A549 (cell line): ENCODE measurements around the gene TPSG1. TPM values are rescaled to one million over a fixed set of nuclear protein-coding genes. Genes with fewer than 3 reads are reported as not detected.

Experiments
- ATAC-seq, 2 experiments: fragments of 200-7000 bp in 1 of 2; fragments of >200 bp in 1 of 2; cut with Nextera tagmentation in 1 of 2; cut with Tn5 transposase in 1 of 2; 3 replicates each; pipeline versions ENCODE4 v1.8.0 to v1.9.1; 2018 to 2020; ENCODE audit warnings: mild to moderate bottlenecking in 1 of 2, moderate library complexity in 1 of 2
- CTCF ChIA-PET: fragments of 300-600 bp; sonication (Branson Sonifier 250); formaldehyde crosslinking; extraction: SDS; loops from one replicate; lab custom pipeline; 2021; ENCODE audit warnings: antibody characterized with exemption, inconsistent platforms; lab: Yijun Ruan, JAX
- POLR2A ChIA-PET: fragments of 350-600 bp; formaldehyde crosslinking; extraction: SDS; loops from one replicate; lab custom pipeline; 2021; ENCODE audit warnings: antibody characterized with exemption, inconsistent platforms; lab: Yijun Ruan, JAX
- DNase-seq, 2 experiments: peaks; one replicate each; pipeline versions ENCODE4 v3.0.0 to v3.0.0-alpha.2; 2011 to 2016; ENCODE audit warnings: low read depth in 1 of 2, low spot score in 1 of 2
- FAIRE-seq: peaks from 2 replicates; lab custom pipeline; 2011; peaks lifted over from hg19 to GRCh38; lab: Jason Lieb, UNC
- H3K27ac ChIP-seq, 2 experiments: fragments of >200 bp; sonication (Bioruptor Twin); formaldehyde crosslinking; 3 replicates each; pipeline ENCODE4 v1.5.1; 2016 to 2017
- H3K4me1 ChIP-seq: fragments of >200 bp; sonication (Bioruptor Twin); formaldehyde crosslinking; 3 replicates; pipeline ENCODE4 v1.6.1; 2016
- H3K4me2 ChIP-seq: fragments of >200 bp; sonication (Bioruptor Twin); formaldehyde crosslinking; 3 replicates; pipeline ENCODE4 v1.6.1; 2016
- H3K4me3 ChIP-seq: fragments of >200 bp; sonication (Bioruptor Twin); formaldehyde crosslinking; 3 replicates; pipeline ENCODE4 v1.5.1; 2016
- H3K9me3 ChIP-seq: fragments of >200 bp; sonication (Bioruptor Twin); formaldehyde crosslinking; 3 replicates; pipeline ENCODE4 v1.6.1; 2016
- CBX8 ChIP-seq: fragments of 200-600 bp; sonication (generic); IDR thresholded peaks from 2 replicates; pipeline ENCODE4 v1.6.1; 2016
- EHF ChIP-seq: fragments of 250-450 bp; sonication (Bioruptor Pico); IDR thresholded peaks from 2 replicates; pipeline ENCODE4 v1.5.0; 2020; ENCODE audit warnings: mild to moderate bottlenecking
- EHMT2 ChIP-seq: fragments of 200-600 bp; sonication (generic); IDR thresholded peaks from 2 replicates; pipeline ENCODE4 v1.6.1; 2016; ENCODE audit warnings: antibody characterized with exemption, low read depth, mild to moderate bottlenecking, moderate library complexity
- EP300 ChIP-seq, 2 experiments: fragments of >200 bp; sonication (Bioruptor Twin); formaldehyde crosslinking; IDR thresholded peaks; 2 replicates in 1 of 2; 3 replicates in 1 of 2; pipeline ENCODE4 v1.6.1; 2016 to 2017
- FOSB ChIP-seq: fragments of 250-450 bp; sonication (Bioruptor Pico); IDR thresholded peaks from 2 replicates; pipeline ENCODE4 v1.5.0; 2020; ENCODE audit warnings: mild to moderate bottlenecking, moderate library complexity
- FOSL2 ChIP-seq, 2 experiments: fragments of 450-650 bp in 1 of 2; fragments of >200 bp in 1 of 2; sonication (Bioruptor Twin) in 1 of 2; formaldehyde crosslinking; IDR thresholded peaks; 2 replicates each; pipeline versions ENCODE4 v1.5.0 to v1.6.1; 2016 to 2020; ENCODE audit warnings: mild to moderate bottlenecking in 1 of 2, moderate library complexity in 1 of 2
- FOXS1 ChIP-seq: fragments of 250-450 bp; sonication (Bioruptor Pico); IDR thresholded peaks from 2 replicates; pipeline ENCODE4 v1.5.0; 2020; ENCODE audit warnings: mild to moderate bottlenecking, moderate library complexity
- GATA3 ChIP-seq: IDR thresholded peaks from 2 replicates; pipeline ENCODE4 v1.6.1; 2012; ENCODE audit warnings: borderline replicate concordance
- HDAC2 ChIP-seq: fragments of 200-600 bp; sonication (generic); IDR thresholded peaks from 2 replicates; pipeline ENCODE4 v1.6.1; 2016
- HEYL ChIP-seq: fragments of 250-450 bp; sonication (Bioruptor Pico); IDR thresholded peaks from 2 replicates; pipeline ENCODE4 v1.8.0; 2021; ENCODE audit warnings: mild to moderate bottlenecking, moderate library complexity
- HOXA7 ChIP-seq: fragments of 250-450 bp; sonication (Bioruptor Pico); IDR thresholded peaks from 2 replicates; pipeline ENCODE4 v1.5.0; 2020; ENCODE audit warnings: mild to moderate bottlenecking, moderate library complexity
- HOXB13 ChIP-seq: fragments of 250-450 bp; sonication (Bioruptor Pico); IDR thresholded peaks from 2 replicates; pipeline ENCODE4 v1.5.0; 2020; ENCODE audit warnings: low read depth, mild to moderate bottlenecking, moderate library complexity
- HOXB5 ChIP-seq: fragments of 250-450 bp; sonication (Bioruptor Pico); IDR thresholded peaks from 2 replicates; pipeline ENCODE4 v1.5.0; 2020; ENCODE audit warnings: mild to moderate bottlenecking, moderate library complexity
- JUN ChIP-seq, 2 experiments: fragments of >200 bp; sonication (Bioruptor Twin); formaldehyde crosslinking; IDR thresholded peaks; 2 replicates in 1 of 2; 3 replicates in 1 of 2; pipeline ENCODE4 v1.6.1; 2016 to 2017
- KDM1A ChIP-seq: fragments of 200-600 bp; sonication (generic); IDR thresholded peaks from 2 replicates; pipeline ENCODE4 v1.6.1; 2016; ENCODE audit warnings: low read depth, mild to moderate bottlenecking
- KDM5A ChIP-seq: fragments of 200-600 bp; sonication (generic); IDR thresholded peaks from 2 replicates; pipeline ENCODE4 v1.6.1; 2016; ENCODE audit warnings: antibody characterized with exemption, mild to moderate bottlenecking
- NPAS2 ChIP-seq: fragments of 250-450 bp; sonication (Bioruptor Pico); IDR thresholded peaks from 2 replicates; pipeline ENCODE4 v1.8.0; 2022; ENCODE audit warnings: mild to moderate bottlenecking, moderate library complexity, borderline replicate concordance
- NR3C1 ChIP-seq: fragments of >200 bp; sonication (Bioruptor Twin); formaldehyde crosslinking; IDR thresholded peaks from 3 replicates; pipeline ENCODE4 v1.6.1; 2017
- PHF8 ChIP-seq: fragments of 200-600 bp; sonication (generic); IDR thresholded peaks from 2 replicates; pipeline ENCODE4 v1.6.1; 2016; ENCODE audit warnings: low read depth, mild to moderate bottlenecking, antibody characterized with exemption, moderate library complexity, borderline replicate concordance
- POLR2A ChIP-seq: IDR thresholded peaks from 2 replicates; pipeline ENCODE4 v1.6.1; 2012; ENCODE audit warnings: mild to moderate bottlenecking, low read length
- POLR2AphosphoS2 ChIP-seq: conservative IDR thresholded peaks from 2 replicates; pipeline ENCODE4 v1.6.1; 2012; ENCODE audit warnings: low read length, improper control_type of control experiment, inconsistent platforms
- RARB ChIP-seq: fragments of 250-450 bp; sonication (Bioruptor Pico); IDR thresholded peaks from 2 replicates; pipeline ENCODE4 v1.8.0; 2021; ENCODE audit warnings: mild to moderate bottlenecking, moderate library complexity
- SMC3 ChIP-seq: fragments of >200 bp; sonication (Bioruptor Twin); formaldehyde crosslinking; IDR thresholded peaks from 3 replicates; pipeline ENCODE4 v1.6.1; 2018; ENCODE audit warnings: inconsistent platforms
- TP53 ChIP-seq: fragments of 250-450 bp; sonication (Bioruptor Pico); IDR thresholded peaks from 2 replicates; pipeline ENCODE4 v1.5.0; 2021; ENCODE audit warnings: mild to moderate bottlenecking, moderate library complexity
- ZC3H11A ChIP-seq: fragments of 450-650 bp; IDR thresholded peaks from 2 replicates; pipeline ENCODE4 v1.6.1; 2014; ENCODE audit warnings: antibody characterized with exemption, mild to moderate bottlenecking
- ZSCAN20 ChIP-seq: fragments of 250-450 bp; sonication (Bioruptor Pico); IDR thresholded peaks from 2 replicates; pipeline ENCODE4 v1.8.0; 2022; ENCODE audit warnings: mild to moderate bottlenecking, moderate library complexity
- WGBS: methylation state at CpG from one replicate; pipeline ENCODE4 v1.1.6; 2017; ENCODE audit errors: missing lambda C conversion rate; 5-methylcytosine and 5-hydroxymethylcytosine counted together
- polyA plus RNA-seq, 4 experiments: library from polyadenylated mRNA; depleted of rRNA in 3 of 4; stranded (reverse); fragments of >200 nt; fragmentation: RNase III in 1 of 4; extraction: RNeasy Plus Mini Kit Qiagen cat#74134 plus additional on column Dnase treatment in 1 of 4; gene quantifications; 2 replicates in 3 of 4; 3 replicates in 1 of 4; pipeline ENCODE4 v1.2.3, GENCODE V29; 2011 to 2017
- TF ChIP-seq, protein P1 (sequence below): fragments of >200 bp; sonication (Bioruptor Twin); formaldehyde crosslinking; IDR thresholded peaks from 3 replicates; pipeline ENCODE4 v1.5.1; 2016
- TF ChIP-seq, protein P2 (sequence below): IDR thresholded peaks from 2 replicates; pipeline ENCODE4 v1.6.1; 2012; ENCODE audit warnings: low read depth, borderline replicate concordance
- TF ChIP-seq, protein P3 (sequence below): fragments of 250-450 bp; sonication (Bioruptor Pico); IDR thresholded peaks from 2 replicates; pipeline ENCODE4 v1.5.0; 2021; ENCODE audit warnings: mild to moderate bottlenecking, moderate library complexity, borderline replicate concordance

TPSG1 gene
- polyA plus RNA-seq, 2 of the 4 experiments (the other 2 are of a cell fraction), result not detected

DNA sequence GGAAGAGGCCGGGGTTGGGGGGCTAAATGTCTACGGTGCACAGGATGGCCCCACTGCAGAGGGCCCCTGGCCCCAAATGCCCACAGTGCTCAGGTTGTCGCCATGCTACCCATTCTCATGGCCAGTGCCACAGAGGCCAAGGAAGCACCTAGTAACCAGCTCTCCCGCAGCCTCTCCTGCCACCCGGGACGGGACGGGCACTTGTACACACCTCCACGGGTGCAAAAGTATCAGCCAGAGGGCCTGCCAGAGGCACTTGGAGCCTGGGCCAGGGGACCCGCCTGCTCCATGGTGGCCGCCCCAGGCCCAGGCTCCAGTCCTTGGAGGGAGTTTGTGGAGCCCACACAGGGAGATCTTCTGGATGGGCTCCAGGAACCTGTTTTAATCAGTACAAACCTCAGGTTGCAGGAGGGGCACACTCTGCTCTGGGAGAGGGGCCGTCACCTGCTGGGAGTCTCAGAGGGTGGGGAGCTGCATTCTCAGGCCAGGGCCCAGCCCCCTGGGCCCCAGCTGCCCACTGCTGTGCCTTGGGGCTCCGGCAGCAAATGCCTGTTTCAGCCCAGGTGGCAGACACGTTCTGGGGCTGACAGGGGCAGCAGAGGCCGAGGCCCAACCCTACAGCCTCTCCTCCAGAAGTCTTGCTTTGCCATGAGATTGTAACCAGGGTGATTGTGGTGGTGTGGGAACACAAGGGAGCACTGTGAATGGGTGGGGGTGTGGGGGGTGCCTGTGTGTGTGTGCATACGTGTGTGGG lies 38.7 kb upstream of the TPSG1 start:
- TF ChIP-seq KDM5A, result no peak
- TF ChIP-seq, protein P1, sequence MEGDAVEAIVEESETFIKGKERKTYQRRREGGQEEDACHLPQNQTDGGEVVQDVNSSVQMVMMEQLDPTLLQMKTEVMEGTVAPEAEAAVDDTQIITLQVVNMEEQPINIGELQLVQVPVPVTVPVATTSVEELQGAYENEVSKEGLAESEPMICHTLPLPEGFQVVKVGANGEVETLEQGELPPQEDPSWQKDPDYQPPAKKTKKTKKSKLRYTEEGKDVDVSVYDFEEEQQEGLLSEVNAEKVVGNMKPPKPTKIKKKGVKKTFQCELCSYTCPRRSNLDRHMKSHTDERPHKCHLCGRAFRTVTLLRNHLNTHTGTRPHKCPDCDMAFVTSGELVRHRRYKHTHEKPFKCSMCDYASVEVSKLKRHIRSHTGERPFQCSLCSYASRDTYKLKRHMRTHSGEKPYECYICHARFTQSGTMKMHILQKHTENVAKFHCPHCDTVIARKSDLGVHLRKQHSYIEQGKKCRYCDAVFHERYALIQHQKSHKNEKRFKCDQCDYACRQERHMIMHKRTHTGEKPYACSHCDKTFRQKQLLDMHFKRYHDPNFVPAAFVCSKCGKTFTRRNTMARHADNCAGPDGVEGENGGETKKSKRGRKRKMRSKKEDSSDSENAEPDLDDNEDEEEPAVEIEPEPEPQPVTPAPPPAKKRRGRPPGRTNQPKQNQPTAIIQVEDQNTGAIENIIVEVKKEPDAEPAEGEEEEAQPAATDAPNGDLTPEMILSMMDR, result no peak
- TF ChIP-seq EHMT2, result no peak
- TF ChIP-seq JUN (IDR thresholded peaks at IDR 0.05), result no peak
- no peak for TF ChIP-seq POLR2AphosphoS2
- TF ChIP-seq, protein P2, sequence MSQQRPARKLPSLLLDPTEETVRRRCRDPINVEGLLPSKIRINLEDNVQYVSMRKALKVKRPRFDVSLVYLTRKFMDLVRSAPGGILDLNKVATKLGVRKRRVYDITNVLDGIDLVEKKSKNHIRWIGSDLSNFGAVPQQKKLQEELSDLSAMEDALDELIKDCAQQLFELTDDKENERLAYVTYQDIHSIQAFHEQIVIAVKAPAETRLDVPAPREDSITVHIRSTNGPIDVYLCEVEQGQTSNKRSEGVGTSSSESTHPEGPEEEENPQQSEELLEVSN, result no peak
- ChIA-PET POLR2A (no interaction called here), CTCF (interaction anchor here (1.0 kb wide), 1 partner anchor 37 kb away, joined by 6 read pairs; no protein-coding TSS in a partner anchor)
- FAIRE-seq (no peak), ATAC-seq (no peak), DNase-seq (no peak)
- H3K27ac ChIP-seq, result no peak overlapping the region
- H3K4me1 ChIP-seq, result 0 out of 3 replicates have a peak, but pooled peaks cover 5% of the 10 kb centered on the region
- WGBS, result 72% methylated on average over 11 of the region's 15 CpGs
- H3K4me3 ChIP-seq, result no peak overlapping the region
- H3K9me3 ChIP-seq, result no peaks in the 10 kb centered on the region
- no peak overlapping the region for H3K4me2 ChIP-seq

DNA sequence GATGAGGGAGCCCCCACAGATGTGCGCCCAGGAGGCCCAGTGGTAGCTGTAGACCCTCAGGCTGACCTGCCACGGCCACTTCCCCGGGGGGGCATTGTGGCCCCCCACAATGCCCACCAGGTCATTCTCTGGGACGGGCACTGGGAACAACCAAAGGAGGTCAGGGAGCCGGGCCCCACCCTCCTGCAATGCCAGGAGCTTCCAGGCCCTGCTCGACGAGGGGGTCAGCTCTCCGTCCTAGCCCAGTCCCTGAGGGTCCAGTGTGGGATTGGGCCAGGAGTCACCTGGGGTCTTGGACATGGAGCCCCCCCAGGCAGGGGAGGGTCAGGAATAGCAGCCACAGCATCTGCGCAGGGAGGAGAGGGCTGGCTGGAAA lies 37.8 kb upstream of the TPSG1 start:
- no peak for ATAC-seq
- POLR2A ChIA-PET, result no interaction called here
- H3K4me1 ChIP-seq, result 0 out of 3 replicates have a peak, but pooled peaks cover 5% of the 10 kb centered on the region
- WGBS, result 83% methylated on average over 1 of the region's 9 CpGs
- CTCF ChIA-PET, result interaction anchor here (1.0 to 1.9 kb wide), 2 partner anchors 27 to 38 kb away, joined by 5 to 6 read pairs; no protein-coding TSS in a partner anchor
- no peak for TF ChIP-seq RARB (CRISPR knock-in tag)
- no peak for TF ChIP-seq FOSB (CRISPR knock-in tag)
- TF ChIP-seq POLR2A, result no peak
- no peak for TF ChIP-seq NR3C1
- TF ChIP-seq HOXB13 (CRISPR knock-in tag), result no peak
- no peak for TF ChIP-seq NPAS2 (CRISPR knock-in tag)
- no peak for TF ChIP-seq FOXS1 (CRISPR knock-in tag)
- TF ChIP-seq PHF8, result no peak
- no peak for TF ChIP-seq TP53 (CRISPR knock-in tag)
- TF ChIP-seq, all 56 proteins: peak for 0
- FAIRE-seq (no peak), DNase-seq (no peak)
- no peak overlapping the region for H3K27ac ChIP-seq
- H3K9me3 ChIP-seq, result no peaks in the 10 kb centered on the region
- no peak overlapping the region for H3K4me3 ChIP-seq
- H3K4me2 ChIP-seq, result no peak overlapping the region

DNA sequence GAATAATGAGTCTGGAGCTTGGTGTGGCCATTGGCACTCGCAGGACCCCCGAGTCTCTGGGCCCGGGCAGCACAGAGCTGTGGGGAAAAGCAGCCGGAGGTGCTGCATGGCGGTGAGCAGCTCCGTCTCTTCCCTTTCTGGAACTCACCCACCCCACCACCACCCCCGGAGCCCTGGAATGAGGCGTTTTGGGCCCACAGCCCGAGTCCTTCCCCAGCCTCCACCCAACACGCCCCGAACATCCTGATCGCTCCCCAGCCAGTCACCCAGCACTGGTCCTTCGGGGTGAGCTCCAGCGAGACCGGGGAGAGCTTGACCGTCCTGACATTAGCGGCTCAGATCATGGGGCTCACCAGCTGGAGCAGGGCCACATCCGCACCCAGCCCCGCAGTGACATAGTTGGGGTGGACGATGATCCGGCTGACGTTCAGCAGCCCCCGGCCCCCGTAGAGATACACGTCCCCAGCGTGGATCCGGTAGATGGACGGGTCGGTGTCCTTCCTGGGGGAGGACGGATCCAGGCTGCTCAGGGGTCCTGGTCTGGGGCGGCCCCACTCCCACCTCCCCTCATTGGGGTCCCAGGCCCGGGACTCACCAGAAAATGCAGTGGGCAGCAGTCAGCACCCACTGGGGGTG lies 37.3 kb upstream of the TPSG1 start:
- 65% methylated on average over 22 of the region's 32 CpGs for WGBS
- DNase-seq (no peak), FAIRE-seq (no peak), ATAC-seq (no peak)
- Histone ChIP-seq H3K4me2 (no peak overlapping the region), H3K4me3 (no peak overlapping the region), H3K4me1 (0 out of 3 replicates have a peak, but pooled peaks cover 5% of the 10 kb centered on the region), H3K27ac (no peak overlapping the region), H3K9me3 (no peaks in the 10 kb centered on the region)
- CTCF ChIA-PET, result interaction anchor here (1.0 to 1.9 kb wide), 2 partner anchors 28 to 39 kb away, joined by 5 to 6 read pairs; no protein-coding TSS in a partner anchor
- POLR2A ChIA-PET, result no interaction called here
- no peak for TF ChIP-seq ZSCAN20
- no peak for TF ChIP-seq KDM1A
- TF ChIP-seq, protein P2, result no peak
- no peak for TF ChIP-seq GATA3
- no peak for TF ChIP-seq CBX8
- TF ChIP-seq EHF (CRISPR knock-in tag), result no peak
- no peak for TF ChIP-seq ZC3H11A
- TF ChIP-seq FOSL2 (IDR thresholded peaks at IDR 0.05), result no peak
- no peak for TF ChIP-seq FOSL2 (CRISPR knock-in tag; IDR thresholded peaks at IDR 0.05)
- TF ChIP-seq, protein P3, sequence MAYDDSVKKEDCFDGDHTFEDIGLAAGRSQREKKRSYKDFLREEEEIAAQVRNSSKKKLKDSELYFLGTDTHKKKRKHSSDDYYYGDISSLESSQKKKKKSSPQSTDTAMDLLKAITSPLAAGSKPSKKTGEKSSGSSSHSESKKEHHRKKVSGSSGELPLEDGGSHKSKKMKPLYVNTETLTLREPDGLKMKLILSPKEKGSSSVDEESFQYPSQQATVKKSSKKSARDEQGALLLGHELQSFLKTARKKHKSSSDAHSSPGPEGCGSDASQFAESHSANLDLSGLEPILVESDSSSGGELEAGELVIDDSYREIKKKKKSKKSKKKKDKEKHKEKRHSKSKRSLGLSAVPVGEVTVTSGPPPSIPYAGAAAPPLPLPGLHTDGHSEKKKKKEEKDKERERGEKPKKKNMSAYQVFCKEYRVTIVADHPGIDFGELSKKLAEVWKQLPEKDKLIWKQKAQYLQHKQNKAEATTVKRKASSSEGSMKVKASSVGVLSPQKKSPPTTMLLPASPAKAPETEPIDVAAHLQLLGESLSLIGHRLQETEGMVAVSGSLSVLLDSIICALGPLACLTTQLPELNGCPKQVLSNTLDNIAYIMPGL (CRISPR knock-in tag), result no peak
- no peak for TF ChIP-seq HOXB5
- TF ChIP-seq SMC3, result no peak
- TF ChIP-seq HEYL (CRISPR knock-in tag), result no peak
- TF ChIP-seq EP300 (IDR thresholded peaks at IDR 0.05), result no peak
- TF ChIP-seq HOXA7, result no peak
- TF ChIP-seq HDAC2, result no peak
